Tracheal epithelial cell (primary cell): ENCODE results near the gene NPIPA1. TPM values are rescaled to one million over a fixed set of nuclear protein-coding genes. Genes with fewer than 3 reads are reported as not detected.

ENCODE experiments used
- total RNA-seq: library from RNA; depleted of rRNA; stranded (reverse); fragments of >200 nt; gene quantifications from 2 replicates; pipeline ENCODE4 v1.2.1, GENCODE V29; 2014

The NPIPA1 gene
- 30.6 and 31.1 TPM in 2 replicates for total RNA-seq

DNA sequence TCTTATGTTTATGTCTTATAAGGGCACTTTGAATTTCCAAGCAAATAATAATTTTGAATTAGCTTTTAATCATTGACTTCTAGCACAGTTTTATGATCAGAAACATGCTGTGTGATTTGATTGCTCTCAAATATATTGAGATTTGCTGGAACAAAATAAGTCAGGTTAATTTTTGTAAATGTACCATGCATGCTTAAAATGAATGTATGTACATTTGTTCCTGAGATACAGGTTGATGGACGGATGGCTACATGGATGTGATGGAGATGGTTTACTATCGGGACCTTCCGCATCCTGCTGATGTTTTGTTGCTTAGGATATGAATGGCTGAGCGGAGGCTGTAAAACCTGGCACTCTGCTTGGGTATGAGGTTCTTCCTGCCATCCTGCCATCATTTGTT, at the start of gene NPIPA1:
NPIPA1 (plus strand) TSS at position 301 of the 400 bp plus-strand sequence; CDS start at position 301, 0 bp downstream.

GRCh38 chr16:14974656-14975417, 37.6 kb downstream of the NPIPA1 start, which contains the start of gene PDXDC1:
Gene PDXDC1 (plus strand): TSS chr16:14975026. CDS start chr16:14975200, 174 bp downstream.

Other genes starting within 250 kb of the NPIPA1 start
- gene PLA2G10, start 243.1 kb upstream of the NPIPA1 start, total RNA-seq, result 0.64 TPM in 1 of 2 replicates, not detected in the other
- 0.48 TPM in 1 of 2 replicates, not detected in the other for gene NPIPA3, start 234.0 kb upstream of the NPIPA1 start, total RNA-seq
- 0.48 TPM in 1 of 2 replicates, not detected in the other for gene NPIPA2, start 194.9 kb upstream of the NPIPA1 start, total RNA-seq
- gene NOMO1, start 103.7 kb upstream of the NPIPA1 start, total RNA-seq, result 72.8 and 112 TPM in 2 replicates
- gene PDXDC1, start 37.6 kb downstream of the NPIPA1 start, total RNA-seq, result 70.6 and 71.0 TPM in 2 replicates
- gene NTAN1, start 118.6 kb downstream of the NPIPA1 start, total RNA-seq, result 49.2 and 61.7 TPM in 2 replicates
- 42.9 and 59.7 TPM in 2 replicates for gene RRN3, start 156.8 kb downstream of the NPIPA1 start, total RNA-seq